ENCODE measurements around the gene LAMB1.
"Not testable (repeated sequence)": the region's sequence is repeated elsewhere in the genome, so short reads cannot be mapped to it uniquely, and the experiment has no call there.

Gene LAMB1

GRCh38 chr7:108002726-108003598 lies at the start of gene LAMB1:
Gene LAMB1 (minus strand): TSS chr7:108003161. CDS start chr7:108002885, 276 bp downstream.
- DNase-seq (ENCODE audit: low read depth in 2 of 2) = no peak

GRCh38 chr7:108051454-108051853 lies 48.5 kb upstream of the LAMB1 start:
- DNase-seq (ENCODE audit: low read depth in 2 of 2) = no peak

DNA sequence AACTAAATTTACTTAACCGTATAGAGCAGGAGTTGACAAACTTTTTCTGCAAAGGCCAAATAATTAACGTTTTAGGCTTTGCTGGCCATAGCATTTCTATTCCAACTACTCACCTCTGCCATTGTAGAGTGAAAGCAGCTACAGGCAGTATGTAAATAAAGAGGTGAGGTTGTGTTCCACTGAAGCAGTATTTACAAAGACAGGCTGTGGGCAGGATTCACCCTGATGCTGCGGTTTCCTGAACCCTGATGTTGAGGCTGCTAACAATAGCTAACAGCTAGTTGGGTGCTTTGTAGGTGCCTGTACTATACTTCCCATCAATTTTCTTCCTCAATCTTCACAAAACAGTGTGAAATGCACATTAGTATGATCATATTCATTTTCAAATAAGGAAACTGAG lies 47.0 kb upstream of the LAMB1 start:
- no peak for DNase-seq (ENCODE audit: low read depth in 2 of 2)

- no peak for DNase-seq (ENCODE audit: low read depth in 2 of 2)
These were observed 45.5 kb upstream of the LAMB1 start for GRCh38 chr7:108048422-108048821.

DNA sequence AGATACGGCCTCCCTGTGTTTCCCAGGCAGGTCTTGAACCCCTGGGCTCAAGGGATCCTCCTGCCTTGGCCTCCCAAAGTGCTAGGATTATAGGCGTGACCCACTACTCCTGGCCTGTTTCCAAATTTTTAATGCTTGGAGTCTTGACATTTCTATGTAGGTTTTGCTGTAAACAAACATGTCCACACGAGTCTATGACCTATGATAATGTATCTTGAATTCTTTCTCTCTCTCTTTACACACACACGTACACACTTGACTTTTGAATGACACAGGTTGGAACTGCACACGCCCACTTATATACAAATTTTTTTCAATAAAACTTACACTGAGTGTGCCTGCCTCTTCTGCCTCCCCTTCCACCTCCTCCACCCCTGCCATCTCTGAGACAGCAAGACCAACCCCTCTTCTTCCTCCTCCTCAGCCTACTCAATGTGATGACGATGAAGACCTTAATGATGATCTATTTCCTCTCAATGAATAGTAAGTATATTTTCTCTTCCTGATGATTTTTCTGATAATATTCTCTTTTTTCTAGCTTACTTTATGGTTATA lies 44.1 kb upstream of the LAMB1 start:
- DNase-seq (ENCODE audit: low read depth in 2 of 2) = no peak

- DNase-seq (ENCODE audit: low read depth in 2 of 2) = no peak
These were observed 42.7 kb upstream of the LAMB1 start for GRCh38 chr7:108045669-108046068.

- DNase-seq (ENCODE audit: low read depth in 2 of 2) = no peak
These were observed 42.2 kb upstream of the LAMB1 start for GRCh38 chr7:108045154-108045553.

GRCh38 chr7:108044345-108044744 lies 41.4 kb upstream of the LAMB1 start:
- DNase-seq (ENCODE audit: low read depth in 2 of 2) = no peak

DNA sequence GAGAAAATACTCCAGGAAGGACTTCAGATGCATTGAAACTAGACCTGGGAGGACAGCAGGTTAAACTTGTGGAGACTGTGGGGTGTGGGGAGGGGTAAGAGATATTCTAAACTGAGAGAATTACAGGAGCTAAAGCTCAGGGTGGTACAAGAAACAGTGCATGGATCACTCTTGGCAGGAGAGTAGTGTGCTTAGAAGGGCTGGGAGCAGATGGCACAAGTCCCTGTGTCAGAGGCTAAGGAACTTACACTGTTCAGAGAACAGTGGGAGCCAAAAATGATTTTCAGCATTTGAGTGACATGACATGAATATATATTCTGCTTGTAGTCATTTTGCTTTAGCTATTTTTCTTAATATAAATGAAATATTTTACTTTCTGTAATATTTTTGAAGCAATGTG lies 36.0 kb upstream of the LAMB1 start:
- no peak for DNase-seq (ENCODE audit: low read depth in 2 of 2)

DNA sequence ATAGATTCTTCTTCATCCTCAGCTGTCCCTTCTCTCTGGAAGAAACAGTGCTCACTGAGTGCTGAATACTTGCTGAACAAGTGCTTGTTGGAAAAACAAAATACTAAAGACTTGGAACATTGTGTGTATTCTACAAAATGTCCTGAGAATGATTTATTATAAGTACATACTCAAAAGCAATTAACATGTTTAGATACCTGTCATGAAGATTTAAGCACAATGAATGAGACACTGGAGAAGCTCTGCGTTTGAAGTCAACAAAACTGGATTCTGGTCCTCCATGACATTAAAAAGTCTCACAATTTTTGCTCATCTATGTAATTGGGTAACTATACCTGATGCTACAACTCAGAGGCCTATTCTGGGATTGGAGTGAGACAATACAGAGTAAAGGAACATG lies 34.8 kb upstream of the LAMB1 start:
- DNase-seq (ENCODE audit: low read depth in 2 of 2) = no peak

GRCh38 chr7:108037140-108037539 lies 34.2 kb upstream of the LAMB1 start:
- no peak for DNase-seq (ENCODE audit: low read depth in 2 of 2)

- no peak for DNase-seq (ENCODE audit: low read depth in 2 of 2)
These were observed 31.6 kb upstream of the LAMB1 start for GRCh38 chr7:108034586-108034985.

- DNase-seq (ENCODE audit: low read depth in 2 of 2) = no peak
These were observed 31.0 kb upstream of the LAMB1 start for GRCh38 chr7:108033776-108034497.

GRCh38 chr7:108033309-108033708 lies 30.3 kb upstream of the LAMB1 start:
- not testable (repeated sequence) for DNase-seq (ENCODE audit: low read depth in 2 of 2)

- no peak for DNase-seq (ENCODE audit: low read depth in 2 of 2)
These were observed 27.6 kb upstream of the LAMB1 start for GRCh38 chr7:108030516-108030915.

DNA sequence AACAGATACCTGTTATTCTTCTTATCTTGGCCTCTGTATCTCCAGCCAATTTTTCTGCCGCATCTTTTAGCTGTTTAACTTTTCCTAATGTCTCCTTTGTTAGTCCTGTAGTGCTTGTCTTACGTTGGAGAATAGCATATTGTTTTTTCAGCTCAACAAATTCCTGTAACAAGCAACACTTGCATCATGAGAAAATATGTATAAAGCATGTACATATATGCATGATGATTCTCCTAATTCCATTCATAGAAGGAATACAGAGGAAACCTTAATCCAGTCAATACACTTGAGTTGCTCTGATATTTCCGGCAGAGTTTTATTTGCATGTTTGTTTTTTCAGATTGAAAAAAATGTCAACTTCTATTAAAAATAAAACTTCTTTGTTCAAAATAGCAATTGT lies 26.1 kb upstream of the LAMB1 start:
- no peak for DNase-seq (ENCODE audit: low read depth in 2 of 2)

DNA sequence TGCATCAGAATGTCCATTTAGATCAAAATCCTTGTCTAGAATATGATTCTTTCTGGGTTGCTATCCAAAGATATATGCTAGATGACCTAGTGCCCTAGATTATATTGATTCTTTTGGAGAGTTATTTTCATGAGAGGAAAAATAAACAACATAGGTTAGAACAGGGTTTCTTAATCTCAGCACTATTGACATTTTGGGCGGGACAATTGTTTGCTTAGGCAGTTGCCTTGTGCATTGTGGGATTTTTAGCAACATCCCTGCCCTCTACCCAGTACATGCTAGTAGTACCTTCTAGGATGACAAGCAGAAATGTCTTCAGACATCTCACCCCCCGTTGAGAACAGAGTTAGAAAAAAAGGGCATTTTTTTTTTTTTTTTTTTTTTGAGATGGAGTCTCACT lies 25.1 kb upstream of the LAMB1 start:
- DNase-seq (ENCODE audit: low read depth in 2 of 2) = no peak

DNA sequence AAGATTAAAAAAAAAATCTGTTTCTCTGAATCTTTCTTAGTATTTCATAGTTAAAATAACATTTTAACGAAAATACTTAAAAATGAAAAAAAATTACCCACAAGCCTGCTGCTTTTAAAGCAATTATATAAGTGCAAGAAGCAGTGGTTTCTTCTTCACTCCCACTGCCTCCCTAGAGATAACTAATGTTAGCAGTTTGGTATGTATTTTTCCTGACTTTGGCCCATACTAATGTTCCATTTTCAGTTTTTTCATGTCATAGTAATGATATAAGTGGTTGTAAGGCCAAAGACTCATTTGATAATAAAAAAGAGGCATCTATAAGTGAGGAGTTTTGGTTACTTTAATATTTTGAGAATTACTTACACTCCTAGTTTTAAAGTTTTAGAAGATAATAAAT lies 24.3 kb upstream of the LAMB1 start:
- DNase-seq (ENCODE audit: low read depth in 2 of 2) = no peak

- DNase-seq (ENCODE audit: low read depth in 2 of 2) = no peak
These were observed 23.7 kb upstream of the LAMB1 start for GRCh38 chr7:108026647-108027046.

- no peak for DNase-seq (ENCODE audit: low read depth in 2 of 2)
These were observed 23.2 kb upstream of the LAMB1 start for GRCh38 chr7:108026116-108026515.

DNA sequence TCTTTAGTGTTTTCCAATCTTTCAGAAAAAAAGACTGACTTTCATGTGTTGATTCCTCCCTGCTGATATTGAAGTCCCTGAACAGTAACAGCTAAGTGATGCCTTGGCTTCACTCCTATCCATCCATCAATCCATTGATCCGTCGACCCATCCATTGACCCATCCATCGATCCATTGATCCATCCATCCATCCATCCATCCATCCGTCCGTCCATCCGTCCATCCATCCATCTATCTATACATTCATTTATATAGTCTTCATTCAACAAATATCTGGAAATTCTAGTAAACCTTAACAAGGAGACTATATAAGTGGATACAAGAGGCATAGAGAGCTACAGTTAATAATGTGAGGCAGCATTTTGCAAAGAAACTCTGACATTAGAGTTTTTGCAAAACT lies 21.6 kb upstream of the LAMB1 start:
- DNase-seq (ENCODE audit: low read depth in 2 of 2) = no peak

GRCh38 chr7:108020585-108020984 lies 17.6 kb upstream of the LAMB1 start:
- no peak for DNase-seq (ENCODE audit: low read depth in 2 of 2)

DNA sequence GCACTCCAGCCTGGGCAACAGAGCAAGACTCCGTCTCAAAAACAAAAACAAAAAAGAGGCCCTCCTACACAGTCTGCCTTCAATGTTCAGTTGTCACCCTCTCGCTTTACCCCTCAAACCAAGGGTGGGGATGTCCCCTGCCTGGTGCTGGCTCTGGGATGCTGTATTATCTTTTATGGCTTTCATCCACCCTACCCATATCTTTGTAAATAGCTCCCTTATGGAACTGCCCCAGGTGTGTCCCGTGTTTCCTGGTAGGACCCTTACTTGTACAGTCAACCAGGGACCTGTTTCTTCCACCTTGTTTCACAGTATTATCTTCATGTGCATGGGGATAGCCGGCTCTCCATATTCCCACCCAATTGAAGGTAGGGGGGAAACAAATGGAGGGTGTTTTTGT lies 15.7 kb upstream of the LAMB1 start:
- no peak for DNase-seq (ENCODE audit: low read depth in 2 of 2)
